Left kidney (tissue), 2 donors: ENCODE results near the gene C9orf78. TPM values are rescaled to one million over a fixed set of nuclear protein-coding genes. Genes with fewer than 3 reads are reported as not detected.

Experiments
- DNase-seq: peaks from one replicate; pipeline ENCODE4 v3.0.0-alpha.2; 2013
- polyA plus RNA-seq: library from polyadenylated mRNA; unstranded; fragments of 120-200 nt; gene quantifications from one replicate; pipeline ENCODE4 v1.2.1, GENCODE V29; 2013; ENCODE audit not compliant: insufficient read length

C9orf78 gene
- polyA plus RNA-seq, 1 donor: 79.5 TPM

GRCh38 chr9:129848712-129849441 is 13.8 kb upstream of the C9orf78 start:
- no peak for DNase-seq

- no peak for DNase-seq
These were observed 10.3 kb upstream of the C9orf78 start for GRCh38 chr9:129845373-129845772.

- DNase-seq: no peak
These were observed 6.0 kb upstream of the C9orf78 start for GRCh38 chr9:129841071-129841470.

- DNase-seq: no peak
These were observed 5.0 kb upstream of the C9orf78 start for GRCh38 chr9:129840034-129840433.

- no peak for DNase-seq
These were observed 4.4 kb upstream of the C9orf78 start for GRCh38 chr9:129839324-129840023.

GRCh38 chr9:129838707-129839259 is 3.7 kb upstream of the C9orf78 start:
- no peak for DNase-seq

GRCh38 chr9:129836311-129837007 is 1.4 kb upstream of the C9orf78 start:
- DNase-seq: no peak

GRCh38 chr9:129835860-129836223 is 767 bp upstream of the C9orf78 start:
- DNase-seq: no peak

GRCh38 chr9:129834489-129835127 is 467 bp downstream of the C9orf78 start:
- no peak for DNase-seq

GRCh38 chr9:129832982-129833381 is 2.1 kb downstream of the C9orf78 start:
- DNase-seq: no peak

GRCh38 chr9:129828969-129829368 is 6.1 kb downstream of the C9orf78 start:
- DNase-seq: no peak

GRCh38 chr9:129828051-129828450 is 7.0 kb downstream of the C9orf78 start:
- no peak for DNase-seq

- no peak for DNase-seq
These were observed 8.3 kb downstream of the C9orf78 start for GRCh38 chr9:129826759-129827158.

GRCh38 chr9:129826344-129826743 is 8.7 kb downstream of the C9orf78 start:
- no peak for DNase-seq

GRCh38 chr9:129823935-129824601 is 11.0 kb downstream of the C9orf78 start, which contains the start of gene TOR1A:
TOR1A (minus strand) TSS chr9:129824136; CDS start chr9:129824085, 51 bp downstream.
- peak; percentile 93 for DNase-seq

GRCh38 chr9:129823542-129823934 is 11.5 kb downstream of the C9orf78 start:
- no peak for DNase-seq

GRCh38 chr9:129822898-129823541 is 12.1 kb downstream of the C9orf78 start:
- DNase-seq: no peak

- DNase-seq: no peak
These were observed 18.3 kb downstream of the C9orf78 start for GRCh38 chr9:129816501-129817435.

GRCh38 chr9:129815278-129815677 is 19.8 kb downstream of the C9orf78 start:
- DNase-seq: no peak
